GM18870 (cell line): Measurements from ENCODE around the gene BHLHE23.

Experiments used
- ATAC-seq: cut with Tn5 transposase; IDR thresholded peaks from one replicate; pipeline ENCODE4 v1.9.1; 2021; ENCODE audit warnings: moderate library complexity; ENCODE audit not compliant: unreplicated experiment

The BHLHE23 gene

GRCh38 chr20:63006540-63007359, at the start of gene BHLHE23:
Gene BHLHE23 (minus strand): TSS chr20:63006964. CDS start chr20:63006774, 190 bp downstream.
- ATAC-seq, result no peak

- no peak for ATAC-seq
Observed at GRCh38 chr20:63055575-63056235, 48.9 kb upstream of the BHLHE23 start.

- no peak for ATAC-seq
Observed at GRCh38 chr20:63054681-63055240, 48.0 kb upstream of the BHLHE23 start.

- ATAC-seq, result no peak
Observed at GRCh38 chr20:63054103-63054474, 47.3 kb upstream of the BHLHE23 start.

GRCh38 chr20:63053432-63054102, 46.8 kb upstream of the BHLHE23 start:
- ATAC-seq, result no peak

GRCh38 chr20:63052571-63053431, 46.0 kb upstream of the BHLHE23 start:
- no peak for ATAC-seq

- ATAC-seq, result no peak
Observed at GRCh38 chr20:63051911-63052310, 45.1 kb upstream of the BHLHE23 start.

- ATAC-seq, result no peak
Observed at GRCh38 chr20:63051186-63051860, 44.6 kb upstream of the BHLHE23 start.

- ATAC-seq, result no peak
Observed at GRCh38 chr20:63050406-63050805, 43.6 kb upstream of the BHLHE23 start.

- ATAC-seq, result no peak
Observed at GRCh38 chr20:63049561-63050221, 42.9 kb upstream of the BHLHE23 start.

GRCh38 chr20:63049191-63049518, 42.4 kb upstream of the BHLHE23 start:
- no peak for ATAC-seq

GRCh38 chr20:63048516-63049190, 41.9 kb upstream of the BHLHE23 start:
- no peak for ATAC-seq

- ATAC-seq, result no peak
Observed at GRCh38 chr20:63047946-63048345, 41.2 kb upstream of the BHLHE23 start.

- ATAC-seq, result no peak
Observed at GRCh38 chr20:63047267-63047666, 40.5 kb upstream of the BHLHE23 start.

- ATAC-seq, result no peak
Observed at GRCh38 chr20:63046841-63047240, 40.1 kb upstream of the BHLHE23 start.

GRCh38 chr20:63045991-63046390, 39.2 kb upstream of the BHLHE23 start:
- ATAC-seq, result no peak

- no peak for ATAC-seq
Observed at GRCh38 chr20:63045401-63045800, 38.6 kb upstream of the BHLHE23 start.

- ATAC-seq, result no peak
Observed at GRCh38 chr20:63044605-63045004, 37.8 kb upstream of the BHLHE23 start.

GRCh38 chr20:63044204-63044600, 37.4 kb upstream of the BHLHE23 start:
- ATAC-seq, result no peak
